Stimulated activated CD8-positive, alpha-beta memory T cell treated with anti-CD3 and anti-CD28 coated beads, Interleukin-7, amount 100 ng/mL, for 24 hours (primary cell): ENCODE data around the gene PTGDR2.

Source experiments
- DNase-seq: peaks from one replicate; pipeline ENCODE4 v3.0.0-alpha.2; 2020; ENCODE audit warnings: low read depth

PTGDR2 gene

DNA sequence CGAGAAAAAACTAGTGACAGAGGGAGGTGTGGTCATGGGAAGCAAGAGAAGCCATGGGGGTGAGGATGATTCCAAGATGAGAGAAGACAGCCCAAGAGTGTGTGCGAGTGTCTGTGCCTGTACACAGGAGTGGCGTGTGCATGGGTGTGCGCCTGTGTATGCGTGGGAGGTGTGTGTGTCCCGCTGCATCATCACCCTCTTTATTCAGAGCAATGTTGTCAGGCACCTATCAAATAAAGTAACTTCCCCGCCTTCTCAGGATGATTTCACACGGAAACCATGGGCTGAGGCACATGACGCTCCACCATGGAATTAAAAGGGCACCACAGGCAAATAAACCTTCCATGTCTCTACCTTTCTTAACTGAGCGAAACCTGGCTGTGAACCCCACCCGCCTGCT lies 46.1 kb downstream of the PTGDR2 start:
- no peak for DNase-seq

- no peak for DNase-seq
Measured at GRCh38 chr11:60809249-60809648, 46.5 kb downstream of the PTGDR2 start.

DNA sequence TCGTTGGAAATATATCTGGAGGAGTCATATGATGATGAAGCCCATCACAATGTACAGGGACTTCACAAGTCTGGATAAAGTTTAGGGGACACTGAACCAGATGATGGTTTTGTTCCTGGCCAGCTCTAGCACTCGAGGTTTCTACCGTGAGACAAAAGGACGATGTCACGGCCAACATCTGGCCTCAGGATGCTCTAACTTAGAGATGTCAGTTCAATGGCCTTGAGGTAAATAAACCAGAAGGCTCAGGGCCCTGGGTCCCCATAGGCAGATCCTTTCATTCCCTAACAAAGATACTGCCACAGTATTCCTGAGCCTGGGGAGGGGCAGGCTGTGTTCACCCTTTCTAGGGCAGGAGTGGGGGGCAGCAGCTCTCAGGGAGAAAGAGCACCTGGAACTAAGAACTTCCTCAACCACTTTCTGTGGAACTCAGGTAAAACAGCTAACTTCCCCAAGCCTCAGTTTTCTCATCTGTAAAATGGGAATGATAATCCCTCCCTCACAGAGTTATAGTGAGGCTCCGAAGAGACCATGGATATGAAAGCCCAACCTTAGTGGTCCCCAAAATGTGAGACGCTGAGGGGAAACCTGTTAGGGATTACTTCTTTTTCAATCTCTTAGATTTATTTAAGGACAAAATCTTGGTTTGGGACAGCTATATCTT lies 52.3 kb downstream of the PTGDR2 start:
- DNase-seq, result no peak

DNA sequence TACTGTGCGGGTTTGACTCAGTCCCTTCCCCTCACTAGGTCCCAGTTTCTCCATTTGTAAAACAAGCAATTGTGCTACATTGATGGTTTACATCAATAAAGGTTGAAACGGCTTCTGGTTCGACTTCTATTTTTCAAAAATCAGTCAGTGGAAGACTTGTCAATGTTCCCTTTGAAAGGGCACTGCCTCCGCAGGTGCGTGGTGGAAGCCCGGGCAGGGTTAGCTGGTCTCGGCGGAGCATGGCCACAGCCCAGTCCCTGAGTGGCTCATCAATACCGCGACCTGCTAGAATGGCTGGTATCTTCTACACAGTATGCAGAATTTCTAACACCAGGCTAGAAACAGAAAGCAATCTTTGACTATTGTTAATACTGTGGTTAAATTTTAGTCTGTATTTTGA lies 54.6 kb downstream of the PTGDR2 start:
- no peak for DNase-seq
